ENCODE results near the gene CLDND2.
"Not testable (repeated sequence)": the region's sequence is repeated elsewhere in the genome, so short reads cannot be mapped to it uniquely, and the experiment has no call there.

The CLDND2 gene

GRCh38 chr19:51368366-51369282, at the start of gene CLDND2:
Gene CLDND2, minus strand, starts transcription at chr19:51369003. Its CDS starts 426 bp downstream, at chr19:51368577.
- no peak for DNase-seq

GRCh38 chr19:51417810-51418157, 49.0 kb upstream of the CLDND2 start:
- DNase-seq, result no peak

GRCh38 chr19:51417107-51417809, 48.5 kb upstream of the CLDND2 start, which contains the start of gene SIGLEC10:
Gene SIGLEC10, minus strand, starts transcription at chr19:51417642. Its CDS starts 61 bp downstream, at chr19:51417581.
- DNase-seq, result peak; percentile 82

- not testable (repeated sequence) for DNase-seq
These were observed 47.6 kb upstream of the CLDND2 start for GRCh38 chr19:51416422-51416821.

GRCh38 chr19:51415187-51415586, 46.4 kb upstream of the CLDND2 start:
- DNase-seq, result no peak

- DNase-seq, result no peak
These were observed 42.3 kb upstream of the CLDND2 start for GRCh38 chr19:51410950-51411748.

GRCh38 chr19:51407511-51408131, 38.8 kb upstream of the CLDND2 start:
- peak; percentile 92 to 99 for DNase-seq

GRCh38 chr19:51402117-51402516, 33.3 kb upstream of the CLDND2 start:
- no peak for DNase-seq

- DNase-seq, result not testable (repeated sequence)
These were observed 31.1 kb upstream of the CLDND2 start for GRCh38 chr19:51399936-51400335.

- DNase-seq, result no peak
These were observed 30.4 kb upstream of the CLDND2 start for GRCh38 chr19:51399231-51399630.

GRCh38 chr19:51398096-51398704, 29.4 kb upstream of the CLDND2 start:
- peak; percentile 59 to 71 for DNase-seq

GRCh38 chr19:51397453-51397852, 28.6 kb upstream of the CLDND2 start:
- not testable (repeated sequence) for DNase-seq

- no peak for DNase-seq
These were observed 27.4 kb upstream of the CLDND2 start for GRCh38 chr19:51396175-51396574.

- DNase-seq, result peak; percentile 98 to 99
These were observed 25.4 kb upstream of the CLDND2 start for GRCh38 chr19:51394050-51394836.

- DNase-seq, result peak; percentile 68 to 82
These were observed 23.9 kb upstream of the CLDND2 start for GRCh38 chr19:51392701-51393100.

- DNase-seq, result no peak
These were observed 22.3 kb upstream of the CLDND2 start for GRCh38 chr19:51391073-51391611.

GRCh38 chr19:51389143-51389542, 20.3 kb upstream of the CLDND2 start:
- DNase-seq, result no peak

- DNase-seq, result no peak
These were observed 19.2 kb upstream of the CLDND2 start, which contains the start of gene LIM2 for GRCh38 chr19:51387924-51388389. Gene LIM2, minus strand, starts transcription at chr19:51387974. Its CDS starts 531 bp downstream, at chr19:51387443.

- no peak for DNase-seq
These were observed 18.2 kb upstream of the CLDND2 start for GRCh38 chr19:51386882-51387520.

GRCh38 chr19:51382004-51382403, 13.2 kb upstream of the CLDND2 start:
- no peak for DNase-seq
